22Rv1 (cell line): ENCODE measurements around the gene RNF121.

Source experiments
- H3K27ac ChIP-seq: fragments of 450-650 bp; 2 replicates; pipeline ENCODE4 v1.5.1; 2017
- CTCF ChIP-seq: fragments of 450-650 bp; IDR thresholded peaks from 2 replicates; pipeline ENCODE4 v1.5.1; 2017; ENCODE audit warnings: mild to moderate bottlenecking
- ZFX ChIP-seq: fragments of 450-650 bp; IDR thresholded peaks from 2 replicates; pipeline ENCODE4 v1.6.1; 2017; ENCODE audit warnings: antibody characterized with exemption, borderline replicate concordance

RNF121 gene

DNA sequence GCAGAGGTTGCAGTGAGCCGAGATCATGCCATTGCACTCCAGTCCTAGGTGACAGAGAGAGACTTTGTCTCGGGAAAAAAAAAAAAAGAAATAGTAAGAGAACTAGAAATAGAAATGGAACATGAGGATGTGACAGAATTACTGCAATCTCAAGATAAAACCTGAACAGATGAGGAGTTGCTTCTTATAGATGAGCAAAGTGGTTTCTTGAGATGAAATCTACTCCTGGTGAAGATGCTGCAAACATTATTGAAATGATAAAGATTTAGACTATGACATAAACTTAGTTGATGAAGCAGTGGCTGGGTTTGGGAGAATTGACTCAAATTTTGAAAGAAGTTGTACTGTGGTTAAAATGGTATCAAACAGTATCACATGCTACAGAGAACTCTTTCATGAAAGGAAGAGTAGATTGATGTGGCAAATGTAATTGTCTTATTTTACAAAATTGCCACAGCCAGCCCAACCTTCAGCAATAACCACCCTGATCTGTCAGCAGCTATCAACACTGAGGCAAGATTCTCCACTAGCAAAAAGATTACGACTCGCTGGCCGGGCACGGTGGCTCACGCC, 14.1 kb upstream of the RNF121 start:
- H3K27ac ChIP-seq, result no peak overlapping the region
- TF ChIP-seq ZFX (no peak), CTCF (no peak)

DNA sequence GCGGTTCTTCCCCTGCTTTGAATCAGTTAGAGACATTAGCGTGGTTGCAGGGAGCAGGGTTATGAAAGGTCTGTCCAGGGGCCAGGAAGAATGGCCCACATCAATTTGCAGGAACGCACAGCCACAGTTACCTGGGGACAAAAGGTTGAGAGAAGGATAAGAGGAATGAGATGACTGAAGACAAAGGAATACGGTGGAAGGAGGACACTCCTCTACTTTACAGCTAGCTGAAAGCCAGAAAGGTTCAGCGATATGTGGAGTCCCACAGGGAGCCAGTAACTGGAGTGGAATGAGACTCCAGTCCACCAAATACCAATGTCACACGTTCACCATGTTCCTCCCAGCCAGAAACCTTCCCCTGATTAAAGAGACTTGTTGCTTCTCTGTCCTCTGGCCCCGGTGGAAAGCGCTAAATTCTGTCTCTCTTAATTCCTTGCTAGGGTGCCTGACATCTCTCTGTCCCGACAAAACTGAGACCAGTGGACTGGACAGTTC, 11.2 kb upstream of the RNF121 start:
- TF ChIP-seq ZFX (no peak), CTCF (no peak)
- no peak overlapping the region for H3K27ac ChIP-seq

GRCh38 chr11:71927820-71928736, 768 bp upstream of the RNF121 start, which contains the start of gene XNDC1N:
TSS of gene XNDC1N (minus strand) at chr11:71928594. CDS start at chr11:71923353, 5,241 bp downstream.
- peak within 1 kb of the TSS; percentile 96 for H3K27ac ChIP-seq
- TF ChIP-seq ZFX, result no peak
- no peak for TF ChIP-seq CTCF

DNA sequence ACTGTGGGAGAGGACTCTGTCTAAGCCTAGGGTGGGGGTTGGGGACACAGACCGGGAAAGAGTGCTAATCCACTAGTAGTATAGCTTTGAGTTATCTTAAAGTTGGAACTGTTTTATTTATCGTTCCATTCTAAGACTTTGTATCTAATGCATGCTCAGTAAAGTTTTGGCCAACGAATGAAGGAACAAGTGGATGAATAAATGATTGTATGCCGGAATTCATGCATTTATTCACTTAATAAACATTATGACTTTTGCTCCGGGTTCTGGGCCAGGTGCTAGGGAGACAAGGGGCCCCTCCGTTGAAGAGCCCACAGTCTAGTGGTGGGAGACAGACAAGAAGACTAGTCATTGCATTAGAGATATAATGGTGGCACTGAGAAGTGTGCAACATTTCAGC, 645 bp downstream of the RNF121 start:
- peak overlapping the region; percentile 96 for H3K27ac ChIP-seq
- no peak for TF ChIP-seq ZFX
- TF ChIP-seq CTCF, result no peak

DNA sequence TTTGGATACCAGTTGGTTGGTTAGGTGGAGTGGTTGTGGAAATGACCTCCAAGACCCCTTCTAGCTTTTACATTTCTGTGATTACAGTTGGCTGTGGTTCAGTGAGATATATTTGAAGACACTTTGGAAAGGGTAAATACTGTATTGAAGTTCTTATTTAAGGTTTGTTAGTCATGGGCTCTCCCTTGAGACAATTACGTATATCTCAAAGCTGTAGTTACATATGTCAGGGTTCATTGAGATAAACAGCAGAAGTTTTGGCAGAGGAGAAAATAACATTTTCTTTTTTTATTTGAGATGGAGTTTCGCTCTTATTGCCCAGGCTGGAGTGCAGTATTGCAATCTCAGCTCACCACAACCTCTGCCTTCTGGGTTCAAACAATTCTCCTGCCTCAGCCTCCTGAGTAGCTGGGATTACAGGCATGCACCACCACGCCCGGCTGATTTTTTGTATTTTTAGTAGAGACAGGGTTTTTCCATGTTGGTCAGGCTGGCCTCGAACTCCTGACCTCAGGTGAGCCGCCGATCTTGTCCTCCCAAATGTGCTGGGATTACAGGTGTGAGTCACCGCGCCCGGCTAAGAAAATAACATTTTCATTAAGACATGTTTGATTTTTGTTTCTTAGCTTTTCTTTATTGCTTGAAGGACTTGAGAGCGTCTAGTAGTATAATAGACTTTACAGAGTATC, 1.9 kb downstream of the RNF121 start:
- TF ChIP-seq CTCF (no peak), ZFX (no peak)
- H3K27ac ChIP-seq, result no peak overlapping the region

DNA sequence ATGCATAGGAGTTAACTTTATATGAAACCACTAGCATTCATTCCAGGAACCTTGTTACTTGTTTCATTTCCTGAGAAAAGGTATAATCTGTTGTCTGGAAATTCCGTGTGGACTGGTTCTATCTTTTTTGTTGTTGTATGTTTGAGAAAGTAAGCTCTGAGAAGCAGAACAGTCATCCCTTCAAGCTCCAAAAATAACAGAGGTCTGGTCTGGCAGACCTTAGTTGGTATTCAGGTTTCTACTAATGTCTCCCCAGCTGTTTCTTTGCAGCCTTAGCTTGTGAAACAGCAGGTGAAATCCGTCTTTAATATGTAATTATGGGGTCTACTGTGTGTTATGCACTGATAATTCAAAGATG, 2.4 kb downstream of the RNF121 start:
- H3K27ac ChIP-seq, result no peak overlapping the region
- TF ChIP-seq CTCF (no peak), ZFX (no peak)
